Measurements from ENCODE around the gene GTF2F1. TPM values are rescaled to one million over a fixed set of nuclear protein-coding genes. Genes with fewer than 3 reads are reported as not detected.
"Not testable (repeated sequence)": the region's sequence is repeated elsewhere in the genome, so short reads cannot be mapped to it uniquely, and the experiment has no call there.

GTF2F1 gene
- polyA plus RNA-seq, 1 of the 3 experiments (the other 2 are of a cell fraction): 104 TPM

DNA sequence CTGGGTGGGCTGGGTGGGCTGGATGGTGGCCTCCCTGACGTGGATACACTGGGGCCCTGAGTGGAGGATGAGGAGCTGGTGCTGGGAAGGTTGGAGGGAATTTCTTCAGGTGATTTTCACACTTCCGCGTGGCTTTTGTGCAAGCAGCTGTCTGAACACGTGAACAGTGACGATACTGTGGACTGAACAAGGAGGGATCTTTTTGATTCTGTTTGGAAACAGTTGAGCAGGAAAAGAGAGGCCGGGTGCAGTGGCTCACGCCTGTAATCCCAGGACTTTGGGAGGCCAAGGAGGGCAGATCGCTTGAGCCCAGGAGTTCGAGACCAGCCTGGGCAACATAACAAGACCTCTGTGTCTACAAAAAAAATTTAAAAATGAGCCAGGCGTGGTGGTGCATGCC is 9.1 kb upstream of the GTF2F1 start:
- 81% methylated on average over 10 of the region's 10 CpGs for WGBS (ENCODE audit: low lambda C conversion rate)
- POLR2A ChIA-PET: no interaction called here

GRCh38 chr19:6400062-6400944 is 7.3 kb upstream of the GTF2F1 start:
- H3K36me3 ChIP-seq (replicated peaks in 1 of 2; ENCODE audit: control insufficient read depth in 1 of 2, insufficient read depth in 2 of 2, low read length in 1 of 2); DNase-seq; H3F3A ChIP-seq (replicated peaks; ENCODE audit: insufficient read depth); H3K27me3 ChIP-seq (ENCODE audit: insufficient read depth); H3K4me1 ChIP-seq (ENCODE audit: control insufficient read depth in 1 of 2, insufficient read depth in 2 of 2, low read depth in 1 of 2, low read length in 1 of 2); H2AFZ ChIP-seq (ENCODE audit: low read depth); H3K27ac ChIP-seq (ENCODE audit: low read depth in 2 of 2, low read length in 1 of 2); H3K9ac ChIP-seq; H3K9me3 ChIP-seq; H4K20me1 ChIP-seq (ENCODE audit: insufficient read depth); H3K4me2 ChIP-seq; H3K9me2 ChIP-seq; POLR2A ChIA-PET; H3K79me2 ChIP-seq (ENCODE audit: insufficient read depth); H3K4me3 ChIP-seq (ENCODE audit: low read depth in 2 of 2, low read length in 1 of 2); CTCF ChIA-PET: not testable (repeated sequence)
- 89% methylated on average over 17 of the region's 23 CpGs for WGBS (ENCODE audit: low lambda C conversion rate)

More for the DNA sequence above, 9.1 kb upstream of the GTF2F1 start:
- Histone ChIP-seq H3K36me3 (replicated peaks in 1 of 2; ENCODE audit: control insufficient read depth in 1 of 2, insufficient read depth in 2 of 2, low read length in 1 of 2) (no peaks in the 10 kb centered on the region), H3K9me3 (no peaks in the 10 kb centered on the region), H3K4me2 (no peak overlapping the region), H3F3A (replicated peaks; ENCODE audit: insufficient read depth) (no peaks in the 10 kb centered on the region), H3K79me2 (ENCODE audit: insufficient read depth) (no peaks in the 10 kb centered on the region), H3K27ac (ENCODE audit: low read depth in 2 of 2, low read length in 1 of 2) (no peak overlapping the region), H3K4me3 (ENCODE audit: low read depth in 2 of 2, low read length in 1 of 2) (no peak overlapping the region), H2AFZ (ENCODE audit: low read depth) (no peak overlapping the region), H3K9ac (no peak overlapping the region), H3K9me2 (no peaks in the 10 kb centered on the region), H4K20me1 (ENCODE audit: insufficient read depth) (no peaks in the 10 kb centered on the region), H3K27me3 (ENCODE audit: insufficient read depth) (no peaks in the 10 kb centered on the region), H3K4me1 (ENCODE audit: control insufficient read depth in 1 of 2, insufficient read depth in 2 of 2, low read depth in 1 of 2, low read length in 1 of 2) (no peaks in the 10 kb centered on the region)
- DNase-seq: no peak
- TF ChIP-seq ELF1 (IDR thresholded peaks at IDR 0.05) (no peak), SIN3A (IDR thresholded peaks at IDR 0.05; ENCODE audit: borderline replicate concordance, low read depth, low read length) (no peak), MXI1 (IDR thresholded peaks at IDR 0.05; ENCODE audit: low read depth, low read length) (no peak), TEAD4 (IDR thresholded peaks at IDR 0.05; ENCODE audit: borderline replicate concordance, insufficient read depth) (no peak)
- TF ChIP-seq, protein P1, sequence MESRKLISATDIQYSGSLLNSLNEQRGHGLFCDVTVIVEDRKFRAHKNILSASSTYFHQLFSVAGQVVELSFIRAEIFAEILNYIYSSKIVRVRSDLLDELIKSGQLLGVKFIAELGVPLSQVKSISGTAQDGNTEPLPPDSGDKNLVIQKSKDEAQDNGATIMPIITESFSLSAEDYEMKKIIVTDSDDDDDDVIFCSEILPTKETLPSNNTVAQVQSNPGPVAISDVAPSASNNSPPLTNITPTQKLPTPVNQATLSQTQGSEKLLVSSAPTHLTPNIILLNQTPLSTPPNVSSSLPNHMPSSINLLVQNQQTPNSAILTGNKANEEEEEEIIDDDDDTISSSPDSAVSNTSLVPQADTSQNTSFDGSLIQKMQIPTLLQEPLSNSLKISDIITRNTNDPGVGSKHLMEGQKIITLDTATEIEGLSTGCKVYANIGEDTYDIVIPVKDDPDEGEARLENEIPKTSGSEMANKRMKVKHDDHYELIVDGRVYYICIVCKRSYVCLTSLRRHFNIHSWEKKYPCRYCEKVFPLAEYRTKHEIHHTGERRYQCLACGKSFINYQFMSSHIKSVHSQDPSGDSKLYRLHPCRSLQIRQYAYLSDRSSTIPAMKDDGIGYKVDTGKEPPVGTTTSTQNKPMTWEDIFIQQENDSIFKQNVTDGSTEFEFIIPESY (IDR thresholded peaks at IDR 0.05; ENCODE audit: borderline replicate concordance, low read depth): no peak
- CTCF ChIA-PET: interaction anchor here (0.7 to 2.1 kb wide), 2 partner anchors 10 to 18 kb away, joined by 3 to 6 read pairs; no protein-coding TSS in a partner anchor

GRCh38 chr19:6396305-6396704 is 3.3 kb upstream of the GTF2F1 start:
- no peaks in the 10 kb centered on the region for H3K9me3 ChIP-seq
- DNase-seq: no peak
- no peak overlapping the region for H3K9ac ChIP-seq
- H3K36me3 ChIP-seq (replicated peaks in 1 of 2; ENCODE audit: control insufficient read depth in 1 of 2, insufficient read depth in 2 of 2, low read length in 1 of 2): peaks cover 3 to 5% of the 10 kb centered on the region in 2 experiments
- H3K4me2 ChIP-seq: no peak overlapping the region
- no peaks in the 10 kb centered on the region for H3K27me3 ChIP-seq (ENCODE audit: insufficient read depth)
- no peak overlapping the region for H2AFZ ChIP-seq (ENCODE audit: low read depth)
- 85% methylated on average over 11 of the region's 12 CpGs for WGBS (ENCODE audit: low lambda C conversion rate)
- CTCF ChIA-PET: interaction anchor here (0.6 kb wide), 1 partner anchor 36 kb away, joined by 3 read pairs; no protein-coding TSS in a partner anchor
- peaks cover 5 to 11% of the 10 kb centered on the region in 2 experiments; a peak in 2 of 4 replicates for H3K4me1 ChIP-seq (ENCODE audit: control insufficient read depth in 1 of 2, insufficient read depth in 2 of 2, low read depth in 1 of 2, low read length in 1 of 2)
- no peaks in the 10 kb centered on the region for H4K20me1 ChIP-seq (ENCODE audit: insufficient read depth)
- H3K79me2 ChIP-seq (ENCODE audit: insufficient read depth): peaks cover 17% of the 10 kb centered on the region
- H3K4me3 ChIP-seq (ENCODE audit: low read depth in 2 of 2, low read length in 1 of 2): no peak overlapping the region
- no peaks in the 10 kb centered on the region for H3F3A ChIP-seq (replicated peaks; ENCODE audit: insufficient read depth)
- H3K9me2 ChIP-seq: no peaks in the 10 kb centered on the region
- POLR2A ChIA-PET: no interaction called here
- no peak overlapping the region for H3K27ac ChIP-seq (ENCODE audit: low read depth in 2 of 2, low read length in 1 of 2)
- TF ChIP-seq RCOR1 (IDR thresholded peaks at IDR 0.05; ENCODE audit: low read length) (no peak), RXRA (IDR thresholded peaks at IDR 0.05; ENCODE audit: borderline replicate concordance, low read depth) (no peak), ELF1 (IDR thresholded peaks at IDR 0.05) (no peak), SIN3A (IDR thresholded peaks at IDR 0.05; ENCODE audit: borderline replicate concordance, low read depth, low read length) (no peak), CHD2 (IDR thresholded peaks at IDR 0.05; ENCODE audit: low read length, partially characterized antibody) (no peak), SMC3 (IDR thresholded peaks at IDR 0.05; ENCODE audit: low read depth, low read length) (no peak), USF1 (IDR thresholded peaks at IDR 0.05; ENCODE audit: borderline replicate concordance, low read depth) (no peak), USF2 (IDR thresholded peaks at IDR 0.05; ENCODE audit: borderline replicate concordance, low read depth, low read length) (no peak), MXI1 (IDR thresholded peaks at IDR 0.05; ENCODE audit: low read depth, low read length) (no peak), MEF2A (IDR thresholded peaks at IDR 0.05; ENCODE audit: borderline replicate concordance, low read depth) (no peak), FOXJ3 (CRISPR knock-in tag; IDR thresholded peaks at IDR 0.05) (no peak)
- TF ChIP-seq, protein P2, sequence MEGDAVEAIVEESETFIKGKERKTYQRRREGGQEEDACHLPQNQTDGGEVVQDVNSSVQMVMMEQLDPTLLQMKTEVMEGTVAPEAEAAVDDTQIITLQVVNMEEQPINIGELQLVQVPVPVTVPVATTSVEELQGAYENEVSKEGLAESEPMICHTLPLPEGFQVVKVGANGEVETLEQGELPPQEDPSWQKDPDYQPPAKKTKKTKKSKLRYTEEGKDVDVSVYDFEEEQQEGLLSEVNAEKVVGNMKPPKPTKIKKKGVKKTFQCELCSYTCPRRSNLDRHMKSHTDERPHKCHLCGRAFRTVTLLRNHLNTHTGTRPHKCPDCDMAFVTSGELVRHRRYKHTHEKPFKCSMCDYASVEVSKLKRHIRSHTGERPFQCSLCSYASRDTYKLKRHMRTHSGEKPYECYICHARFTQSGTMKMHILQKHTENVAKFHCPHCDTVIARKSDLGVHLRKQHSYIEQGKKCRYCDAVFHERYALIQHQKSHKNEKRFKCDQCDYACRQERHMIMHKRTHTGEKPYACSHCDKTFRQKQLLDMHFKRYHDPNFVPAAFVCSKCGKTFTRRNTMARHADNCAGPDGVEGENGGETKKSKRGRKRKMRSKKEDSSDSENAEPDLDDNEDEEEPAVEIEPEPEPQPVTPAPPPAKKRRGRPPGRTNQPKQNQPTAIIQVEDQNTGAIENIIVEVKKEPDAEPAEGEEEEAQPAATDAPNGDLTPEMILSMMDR (IDR thresholded peaks at IDR 0.05): no peak
